ENCODE data around the gene STRN4.
"Not testable (repeated sequence)": the region's sequence is repeated elsewhere in the genome, so short reads cannot be mapped to it uniquely, and the experiment has no call there.

The STRN4 gene

GRCh38 chr19:46772170-46773017, 26.1 kb upstream of the STRN4 start:
- no peak for DNase-seq

- not testable (repeated sequence) for DNase-seq
Observed at GRCh38 chr19:46768746-46769145, 22.5 kb upstream of the STRN4 start.

- peak; percentile 60 to 73 for DNase-seq
Observed at GRCh38 chr19:46766569-46767317, 20.5 kb upstream of the STRN4 start.

GRCh38 chr19:46764817-46765291, 18.6 kb upstream of the STRN4 start:
- no peak for DNase-seq

GRCh38 chr19:46762245-46762890, 16.1 kb upstream of the STRN4 start:
- no peak for DNase-seq

GRCh38 chr19:46761418-46761831, 15.2 kb upstream of the STRN4 start:
- no peak for DNase-seq

GRCh38 chr19:46760897-46761296, 14.6 kb upstream of the STRN4 start:
- DNase-seq: not testable (repeated sequence)

- no peak for DNase-seq
Observed at GRCh38 chr19:46760363-46760762, 14.1 kb upstream of the STRN4 start.

GRCh38 chr19:46759817-46760333, 13.6 kb upstream of the STRN4 start:
- DNase-seq: no peak

GRCh38 chr19:46759206-46759605, 13.0 kb upstream of the STRN4 start:
- no peak for DNase-seq

GRCh38 chr19:46756544-46756888, 10.3 kb upstream of the STRN4 start:
- no peak for DNase-seq

- DNase-seq: no peak
Observed at GRCh38 chr19:46755853-46756543, 9.7 kb upstream of the STRN4 start.

GRCh38 chr19:46755077-46755852, 9.0 kb upstream of the STRN4 start:
- DNase-seq: no peak

GRCh38 chr19:46753420-46754155, 7.3 kb upstream of the STRN4 start:
- peak; percentile 71 to 78 for DNase-seq

- peak; percentile 68 to 77 for DNase-seq
Observed at GRCh38 chr19:46748325-46749109, 2.3 kb upstream of the STRN4 start.

- DNase-seq: peak in 1 of 2 donors; percentile 45
Observed at GRCh38 chr19:46745521-46746280, 549 bp downstream of the STRN4 start, which contains the start of gene FKRP. Gene FKRP (plus strand): TSS chr19:46746057. CDS start chr19:46755451, 9,394 bp downstream.

- no peak for DNase-seq
Observed at GRCh38 chr19:46745030-46745429, 1.2 kb downstream of the STRN4 start.

- no peak for DNase-seq
Observed at GRCh38 chr19:46744005-46744691, 2.1 kb downstream of the STRN4 start.

Measured in CD4-positive, alpha-beta T cell treated with Interferon alpha-2 for 1 hour (primary cell).